GM19397 (cell line): ENCODE data around the gene MXRA8.
"Not testable (repeated sequence)": the region's sequence is repeated elsewhere in the genome, so short reads cannot be mapped to it uniquely, and the experiment has no call there.

Experiments used
- ATAC-seq: cut with Tn5 transposase; IDR thresholded peaks from one replicate; pipeline ENCODE4 v1.9.1; 2021; ENCODE audit warnings: mild to moderate bottlenecking, moderate library complexity; ENCODE audit not compliant: unreplicated experiment

The MXRA8 gene

DNA sequence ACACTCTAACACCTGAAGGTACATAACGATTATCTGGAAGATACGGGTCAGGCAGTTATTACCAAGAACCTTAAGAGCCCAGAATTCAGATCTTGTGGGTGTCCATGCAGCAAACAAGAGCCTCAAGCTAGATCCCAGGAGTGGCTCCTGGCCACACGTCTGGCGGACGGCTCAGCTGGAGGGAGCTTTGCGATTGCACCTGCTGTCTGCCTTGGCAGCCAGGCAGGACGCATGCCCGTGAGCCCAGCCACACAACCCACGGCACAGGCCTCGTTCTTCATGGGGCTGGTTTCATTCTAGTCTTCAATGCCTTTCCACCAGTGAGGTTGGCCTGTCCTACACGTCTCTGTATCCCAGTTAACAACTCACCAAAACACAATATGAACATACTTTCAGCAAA is 35.1 kb upstream of the MXRA8 start:
- no peak for ATAC-seq

DNA sequence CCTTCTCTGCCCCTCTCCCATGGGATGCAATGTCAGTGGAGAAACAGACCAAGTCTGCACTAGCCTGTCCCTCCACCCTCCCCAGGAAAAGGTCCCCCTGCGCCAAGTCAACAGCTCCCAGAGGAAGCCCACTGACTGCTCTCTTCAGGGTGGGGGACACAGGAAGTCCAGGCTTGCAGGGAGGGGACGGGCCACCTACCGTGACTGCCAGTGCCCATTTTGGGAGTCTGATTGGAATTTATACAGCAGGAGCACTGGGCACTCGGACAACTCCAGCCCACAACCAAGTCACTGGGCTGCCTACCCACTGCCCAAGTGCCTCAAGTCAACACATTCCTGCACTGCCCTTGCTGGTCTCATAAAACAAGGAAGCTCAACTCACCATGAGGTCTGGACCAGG is 34.7 kb upstream of the MXRA8 start:
- ATAC-seq: no peak

DNA sequence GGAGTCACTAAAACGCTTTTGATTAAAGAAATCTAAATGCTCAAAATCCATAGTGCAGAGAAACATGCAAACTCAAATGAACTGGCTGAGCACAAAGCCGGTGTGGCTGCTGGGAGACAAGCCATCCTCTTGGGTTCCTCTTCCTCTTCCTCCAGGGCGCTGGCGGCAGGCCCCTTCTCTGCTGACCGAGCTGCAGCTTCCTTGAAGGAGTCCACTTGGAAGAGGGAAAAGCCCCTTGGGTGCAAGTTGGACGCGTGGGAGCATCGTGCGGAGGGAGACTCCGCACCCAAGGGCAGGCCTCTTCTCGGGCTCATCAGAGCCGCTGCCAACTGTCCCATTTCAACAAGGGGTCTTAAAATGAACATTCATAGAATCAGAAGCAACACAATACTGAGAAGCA is 32.9 kb upstream of the MXRA8 start:
- ATAC-seq: no peak

DNA sequence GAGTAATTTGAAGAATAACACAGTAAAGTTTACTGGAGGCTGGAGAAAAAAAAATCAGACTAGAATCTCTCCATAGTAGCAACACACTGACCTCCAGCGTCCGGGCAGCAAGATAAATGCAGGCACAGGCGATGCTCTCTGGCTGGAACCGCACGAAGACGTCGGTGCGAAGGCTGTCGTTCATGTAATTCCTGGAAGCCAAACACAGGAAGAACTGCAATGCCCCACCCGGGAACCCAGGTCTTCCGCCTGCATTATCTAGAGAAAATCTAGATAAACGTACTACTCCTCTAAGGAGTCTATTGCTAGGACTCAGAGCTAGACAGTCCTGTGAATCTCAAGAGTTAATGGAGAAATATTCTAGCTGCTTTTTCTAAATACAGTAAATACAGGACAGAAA is 32.3 kb upstream of the MXRA8 start:
- ATAC-seq: no peak

DNA sequence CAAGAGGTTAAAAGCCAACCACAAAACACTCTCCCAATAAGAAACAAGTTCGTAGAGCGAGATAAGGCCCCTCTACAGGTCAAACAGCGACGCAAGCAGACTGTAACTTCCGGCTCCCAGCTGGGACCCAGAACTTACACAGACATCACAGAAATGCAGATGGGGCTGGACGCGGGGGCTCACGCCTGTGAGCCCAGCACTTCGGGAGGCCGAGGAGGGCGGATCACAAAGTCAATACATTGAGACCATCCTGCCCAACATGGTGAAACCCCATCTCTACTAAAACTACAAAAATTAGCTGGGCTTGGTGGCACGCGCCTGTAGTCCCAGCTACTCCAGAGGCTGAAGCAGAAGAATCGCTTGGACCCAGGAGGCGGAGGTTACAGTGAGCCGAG is 29.7 kb upstream of the MXRA8 start:
- no peak for ATAC-seq

DNA sequence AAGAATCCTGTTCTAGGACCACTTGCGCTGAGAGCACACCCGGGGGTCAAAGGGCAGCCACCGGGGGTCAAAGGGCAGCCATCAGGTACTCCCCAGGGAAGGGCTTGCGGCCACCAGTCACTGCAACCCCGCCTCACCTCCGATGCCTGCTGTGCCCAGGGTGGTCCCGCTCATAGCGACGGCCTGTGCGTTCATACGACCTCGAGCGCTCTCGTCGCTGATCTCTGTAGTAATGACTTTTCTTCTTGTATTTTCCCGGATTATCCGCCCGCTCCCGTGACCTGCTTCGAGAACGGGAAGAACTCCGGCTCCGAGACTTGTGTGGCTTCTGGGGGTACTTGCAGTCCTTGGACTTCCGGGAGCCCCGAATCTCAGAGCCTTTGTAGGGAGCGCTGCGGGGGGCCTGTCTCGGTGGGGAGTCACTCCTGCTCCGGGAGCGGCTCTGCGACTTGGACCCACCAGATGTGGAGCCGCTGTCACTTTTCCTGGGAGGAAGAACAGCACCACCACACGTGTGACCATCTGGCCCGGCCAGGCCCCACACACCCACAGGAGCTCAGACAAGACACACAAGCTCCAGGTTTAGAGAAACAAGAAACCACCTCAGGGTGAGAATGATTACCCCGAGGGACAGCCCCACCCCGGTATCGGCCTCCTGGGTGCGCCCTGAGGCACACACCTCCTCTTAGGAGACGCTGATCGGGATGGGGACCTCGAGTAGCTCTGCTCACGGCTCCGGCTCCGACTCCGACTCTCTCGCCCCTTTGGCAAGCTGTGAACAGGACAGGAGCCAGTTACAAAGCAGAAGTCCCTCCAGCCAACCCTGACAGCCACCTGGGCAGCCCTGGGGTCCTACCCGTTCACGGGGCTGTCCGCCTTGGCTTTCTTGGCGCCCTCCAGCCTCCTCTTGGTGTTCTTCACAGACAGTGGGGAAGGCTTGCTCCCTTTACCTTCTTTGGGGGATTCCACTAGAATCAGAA is 29.0 kb upstream of the MXRA8 start:
- ATAC-seq: no peak

DNA sequence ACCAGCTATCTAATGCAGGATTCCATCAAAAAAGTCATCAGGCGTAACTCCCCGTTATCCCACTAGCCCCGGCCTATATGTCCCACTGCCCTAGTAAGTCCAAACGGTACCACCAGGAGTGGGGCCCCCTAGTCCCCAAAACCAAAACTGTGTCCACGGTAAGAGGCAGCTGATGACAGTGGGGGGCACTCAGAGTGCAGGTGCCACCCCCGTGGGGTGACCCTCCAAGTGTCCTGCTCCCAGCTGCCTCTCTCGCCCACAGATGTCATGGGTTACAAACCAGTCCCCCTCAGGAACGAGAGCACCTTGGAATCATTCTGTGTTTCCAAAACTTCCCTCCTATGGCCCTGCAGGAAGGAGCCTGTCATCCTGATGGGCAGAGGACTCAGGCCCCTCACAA is 27.6 kb upstream of the MXRA8 start:
- no peak for ATAC-seq

DNA sequence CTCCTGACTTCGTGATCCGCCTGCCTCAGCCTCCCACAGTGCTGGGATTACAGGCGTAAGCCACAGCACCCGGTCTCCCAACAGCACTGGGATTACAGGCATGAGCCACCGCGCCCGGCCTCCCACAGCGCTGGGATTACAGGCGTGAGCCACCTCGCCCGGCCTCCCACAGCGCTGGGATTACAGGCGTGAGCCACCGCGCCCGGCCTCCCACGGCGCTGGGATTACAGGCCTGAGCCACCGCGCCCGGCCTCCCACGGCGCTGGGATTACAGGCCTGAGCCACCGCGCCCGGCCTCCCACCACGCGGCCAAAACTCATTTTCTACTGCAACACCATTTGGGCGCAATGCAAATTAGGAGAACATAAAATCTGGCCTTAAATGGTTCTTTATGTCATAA is 27.0 kb upstream of the MXRA8 start:
- ATAC-seq: not testable (repeated sequence)

DNA sequence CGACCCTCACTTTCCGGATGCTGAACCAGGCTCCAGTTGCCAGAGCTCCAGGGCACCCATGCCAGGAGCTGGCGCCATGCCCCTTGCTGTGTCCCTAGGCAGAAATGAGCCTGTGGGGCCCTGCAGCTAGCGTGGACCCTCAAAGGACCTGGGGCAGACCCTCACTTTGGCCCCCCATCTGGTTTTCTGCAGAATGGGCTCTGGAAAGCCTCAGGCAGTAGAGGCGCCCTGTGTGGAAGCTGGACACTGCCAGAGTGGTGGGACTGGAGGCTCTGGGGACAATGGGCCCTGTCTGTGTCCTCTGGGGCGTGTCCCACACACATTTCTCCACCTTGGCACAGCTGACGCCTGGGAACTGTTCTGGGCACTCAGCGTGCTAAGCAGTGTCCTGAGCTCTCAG is 22.9 kb upstream of the MXRA8 start:
- ATAC-seq: no peak

DNA sequence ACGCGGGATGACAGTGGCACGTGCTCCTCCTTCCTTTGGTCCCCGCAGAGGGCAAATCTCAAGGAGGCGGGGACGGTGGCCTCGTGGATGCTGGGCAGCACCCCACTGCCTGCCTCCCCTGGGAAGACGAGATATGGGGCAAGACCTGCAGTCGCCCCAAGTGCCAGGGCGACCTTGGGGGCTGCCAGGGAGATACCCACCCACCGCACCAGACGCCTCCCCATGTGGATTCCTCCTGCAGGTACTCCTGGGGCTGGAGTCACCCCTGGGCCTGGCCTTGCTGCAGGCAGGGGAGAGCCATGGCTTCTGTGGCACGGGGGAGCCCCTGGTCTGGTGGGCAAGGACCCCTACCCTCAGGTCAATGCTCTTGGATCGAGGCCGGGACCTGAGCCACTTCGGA is 22.5 kb upstream of the MXRA8 start:
- no peak for ATAC-seq

DNA sequence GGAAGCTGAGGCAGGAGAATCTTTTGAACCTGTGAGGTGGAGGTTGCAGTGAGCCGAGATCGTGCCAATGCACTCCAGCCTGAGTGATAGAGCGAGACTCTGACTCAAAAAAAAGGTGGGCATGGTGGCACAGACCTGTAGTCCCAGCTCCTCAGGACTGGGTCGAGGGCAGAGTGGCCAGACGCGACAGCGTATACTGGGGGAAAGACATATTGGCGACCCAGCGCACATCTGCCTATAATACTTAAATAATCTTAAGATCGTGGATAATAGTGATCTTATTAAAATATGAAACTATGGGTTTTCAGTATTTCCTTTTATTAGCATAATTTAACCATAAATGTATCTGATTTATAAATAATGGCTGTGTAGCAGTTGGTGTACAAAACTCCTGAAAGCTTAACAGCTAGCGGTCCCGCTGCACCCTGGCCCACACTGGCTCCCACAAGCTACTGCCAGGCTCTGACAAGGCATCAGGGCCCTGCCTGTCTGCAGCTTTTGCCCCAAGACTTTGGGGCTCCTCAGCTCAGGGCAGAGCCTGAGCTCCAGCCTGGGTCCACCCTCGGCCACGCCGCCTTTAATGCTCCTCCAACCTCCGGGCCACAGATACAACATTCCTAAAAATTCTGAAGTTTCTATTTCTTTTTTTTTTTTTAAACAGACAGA is 19.3 kb upstream of the MXRA8 start:
- no peak for ATAC-seq

DNA sequence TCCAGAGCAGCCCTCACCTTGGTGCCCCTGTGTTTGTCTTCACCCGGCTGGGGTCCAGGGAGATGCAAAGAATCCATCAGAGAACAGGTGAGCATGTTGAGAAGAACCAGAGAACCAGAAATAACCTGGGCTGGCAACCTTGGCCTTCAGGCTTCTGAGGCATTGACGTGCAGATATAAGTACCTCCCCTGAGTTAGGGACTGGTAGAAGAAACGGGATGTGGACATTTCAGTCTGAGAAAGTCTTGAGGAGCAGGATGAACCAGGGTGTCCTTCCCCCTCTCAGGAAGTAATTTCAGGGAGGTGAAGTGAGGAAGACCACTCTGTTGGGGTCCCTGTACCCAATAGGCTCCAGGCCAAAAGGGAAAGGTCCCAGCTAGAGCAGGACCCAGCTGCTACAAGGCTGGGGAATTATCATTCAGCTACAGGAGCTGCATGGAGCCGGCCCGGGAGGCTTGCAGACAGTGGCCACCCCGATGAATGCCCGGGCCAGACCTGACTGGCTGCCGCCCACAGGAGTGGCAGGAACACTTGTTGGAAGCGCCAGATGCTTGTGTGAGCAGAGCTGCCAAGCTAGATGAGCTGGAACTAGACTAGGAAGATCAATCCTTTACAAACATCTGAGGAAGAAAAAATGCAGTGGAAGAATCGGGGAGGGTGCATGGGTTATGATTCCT is 18.3 kb upstream of the MXRA8 start:
- ATAC-seq: no peak

DNA sequence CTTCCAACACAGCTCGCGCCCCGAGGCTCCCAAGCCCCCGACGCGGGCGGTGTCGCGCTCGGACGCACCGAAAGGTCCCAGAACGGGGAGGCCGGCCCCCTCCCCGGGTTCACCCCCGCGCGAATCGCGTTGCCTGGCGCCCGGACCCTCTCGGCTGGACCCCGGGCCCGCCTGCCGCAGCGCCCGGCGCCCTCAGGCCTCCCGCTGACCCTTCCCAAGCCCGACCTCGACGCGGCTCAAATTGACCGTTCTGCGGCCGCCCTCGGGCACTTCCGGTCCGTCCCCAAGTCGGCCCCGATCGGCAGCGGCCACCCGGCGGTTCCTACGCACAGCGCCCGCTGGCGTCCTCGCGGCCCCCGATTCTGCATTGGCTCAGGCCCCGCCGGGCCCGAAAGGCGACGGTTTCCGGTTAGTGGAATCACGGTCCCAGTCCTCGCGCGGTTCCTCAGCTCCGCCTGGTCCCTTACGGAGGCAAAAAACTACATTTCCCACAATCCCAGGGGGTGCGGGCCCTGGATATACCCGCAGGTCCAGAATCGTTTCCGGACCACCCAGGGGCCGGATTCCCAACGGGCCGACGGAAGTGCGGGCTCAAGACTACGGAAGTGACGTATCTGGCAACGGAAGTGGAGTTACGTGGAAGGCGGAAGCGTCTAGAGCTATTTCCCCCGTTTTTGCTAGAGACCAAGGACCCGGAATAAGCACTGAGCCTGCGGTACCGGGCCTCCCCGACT is 16.7 kb upstream of the MXRA8 start, which contains the start of gene AURKAIP1:
TSS of gene AURKAIP1 (minus strand) at position 279 of the 734 bp plus-strand sequence. CDS start 451 bp downstream, outside the sequence.
- peak; percentile 84 for ATAC-seq

DNA sequence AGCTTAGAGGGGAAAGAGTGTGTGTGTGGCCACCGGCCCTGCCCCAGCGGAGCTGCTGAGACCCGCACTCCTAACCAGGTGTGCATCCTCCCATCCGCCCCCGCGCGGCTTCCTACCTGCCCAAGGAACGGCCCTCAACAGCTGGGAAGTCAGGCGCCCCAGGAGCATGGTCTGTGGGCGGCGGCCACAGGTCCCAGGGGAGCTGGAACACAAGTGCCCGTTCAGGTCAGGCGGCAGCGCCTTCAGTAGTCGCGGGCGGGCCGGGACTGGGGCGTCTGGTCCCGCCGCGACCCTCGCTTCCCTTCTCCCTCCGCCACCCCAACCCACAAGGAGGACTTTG is 16.2 kb upstream of the MXRA8 start:
- peak; percentile 5 for ATAC-seq

DNA sequence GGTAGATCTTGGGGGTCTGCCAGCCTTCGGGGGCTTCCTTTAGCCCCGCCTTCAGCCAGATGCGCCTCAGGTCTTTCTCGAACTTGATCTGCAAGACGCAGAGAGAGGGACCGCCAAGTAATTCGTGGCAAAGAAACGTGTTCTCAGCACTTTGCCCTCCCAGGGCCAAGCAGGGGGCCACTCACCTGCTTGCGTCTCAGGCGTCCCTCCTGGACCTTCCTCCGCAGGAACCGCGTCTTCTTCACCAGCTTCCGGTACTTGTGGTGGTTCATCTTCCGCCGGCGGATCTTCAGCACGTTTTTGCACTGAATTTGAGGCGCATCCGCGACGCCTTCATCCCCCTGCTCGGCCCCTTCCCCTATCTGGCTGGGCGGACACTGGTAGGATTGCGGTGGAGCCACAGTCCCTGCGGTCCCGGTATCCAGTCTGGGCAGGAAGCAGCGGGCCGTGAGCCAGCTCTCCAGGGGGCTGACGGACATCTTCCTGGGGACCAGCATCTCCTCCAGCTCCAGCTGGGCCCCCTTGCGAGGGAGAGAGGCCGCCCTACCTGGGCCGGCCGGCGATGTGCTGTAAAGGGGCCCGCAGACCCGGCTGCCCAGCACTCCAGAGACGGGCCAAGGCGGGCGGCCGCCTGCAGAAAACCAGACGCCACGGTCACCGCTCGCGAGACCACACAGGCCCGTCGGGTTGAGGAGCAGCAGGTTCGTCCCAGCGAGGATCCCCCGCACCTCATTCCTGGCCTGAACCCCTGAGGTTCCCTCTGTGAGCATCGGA is 15.6 kb upstream of the MXRA8 start:
- no peak for ATAC-seq

DNA sequence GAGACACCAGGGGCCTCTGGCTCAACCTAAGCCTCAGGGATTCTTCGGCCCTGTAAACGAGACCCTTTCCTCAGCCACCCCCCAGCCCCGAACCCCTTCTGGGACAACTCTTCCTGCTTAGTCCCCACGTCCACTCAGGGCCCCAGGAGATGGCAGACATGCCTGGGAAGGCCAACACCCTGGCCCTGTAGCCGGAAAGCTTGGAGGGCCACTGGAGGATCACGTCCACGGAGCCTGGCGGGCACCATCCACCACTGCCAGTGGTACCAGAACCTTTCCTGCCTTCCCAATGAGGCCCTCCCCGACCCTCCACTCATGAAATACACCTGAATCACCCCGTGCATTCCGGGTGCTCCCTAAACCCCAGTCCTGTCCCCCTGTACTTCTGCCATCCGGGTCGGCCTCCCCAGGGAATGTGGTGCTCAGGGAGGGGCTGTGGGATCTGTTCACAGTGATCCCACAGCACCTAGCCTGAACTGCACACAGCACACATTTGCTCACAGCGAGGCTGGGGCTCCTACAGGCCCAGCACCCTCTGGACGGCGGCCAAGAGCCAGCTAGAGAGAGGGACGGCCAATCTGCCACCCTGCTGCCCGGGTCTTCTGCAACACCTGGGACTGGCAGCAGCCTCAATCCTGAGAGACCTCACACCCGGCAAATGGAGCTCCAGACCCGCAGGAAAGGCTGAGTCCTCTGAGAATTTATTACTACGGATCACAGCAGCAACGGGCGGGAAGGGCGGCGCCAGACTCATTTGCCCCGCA is 14.9 kb upstream of the MXRA8 start:
- ATAC-seq: no peak

DNA sequence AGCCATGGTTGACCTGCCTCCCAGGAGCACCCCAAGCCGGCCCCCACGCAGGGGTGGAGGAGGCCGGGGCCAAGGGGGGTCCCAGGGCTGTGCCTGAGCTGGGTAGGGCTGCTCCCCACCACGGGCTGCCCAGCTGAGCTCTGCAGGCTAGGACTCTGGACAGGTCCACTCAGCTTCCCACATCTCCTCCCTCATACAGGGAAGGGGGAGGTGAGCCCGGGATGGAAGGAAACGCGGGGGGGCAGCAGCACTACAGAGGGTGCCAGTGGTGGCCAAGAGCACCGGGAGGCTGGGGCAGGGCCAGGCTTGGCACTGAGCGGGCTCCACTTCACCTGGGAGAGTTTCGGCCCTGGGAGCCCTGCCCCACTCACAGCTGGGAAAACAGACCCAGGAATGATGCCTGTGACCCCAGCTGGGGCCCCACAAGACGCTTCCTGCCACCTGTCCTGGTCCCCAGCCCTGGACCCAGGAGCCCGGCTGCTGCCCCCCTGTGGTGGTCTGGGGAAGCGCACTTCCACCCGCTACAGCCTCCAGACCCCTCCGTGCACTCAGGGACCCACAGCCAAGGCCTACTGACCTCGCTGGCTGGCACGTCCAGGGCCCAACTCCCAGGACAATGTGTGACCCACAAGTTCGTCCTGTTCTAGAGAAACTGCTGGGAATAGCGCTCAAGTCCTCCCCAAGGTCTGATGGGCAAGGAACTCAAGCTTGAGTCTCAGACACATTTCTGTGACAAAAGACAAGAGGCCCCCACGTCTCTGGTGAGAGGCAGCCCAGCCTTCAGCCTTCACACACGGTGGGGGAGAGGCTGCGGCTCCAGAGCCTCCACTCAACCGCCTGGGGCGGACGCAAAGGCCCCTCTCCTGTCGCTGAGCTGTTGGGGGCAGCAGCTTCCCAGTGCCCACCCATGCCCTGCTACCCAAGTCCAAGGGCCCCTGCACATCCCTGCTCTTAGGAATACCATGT is 13.7 kb upstream of the MXRA8 start:
- ATAC-seq: no peak

DNA sequence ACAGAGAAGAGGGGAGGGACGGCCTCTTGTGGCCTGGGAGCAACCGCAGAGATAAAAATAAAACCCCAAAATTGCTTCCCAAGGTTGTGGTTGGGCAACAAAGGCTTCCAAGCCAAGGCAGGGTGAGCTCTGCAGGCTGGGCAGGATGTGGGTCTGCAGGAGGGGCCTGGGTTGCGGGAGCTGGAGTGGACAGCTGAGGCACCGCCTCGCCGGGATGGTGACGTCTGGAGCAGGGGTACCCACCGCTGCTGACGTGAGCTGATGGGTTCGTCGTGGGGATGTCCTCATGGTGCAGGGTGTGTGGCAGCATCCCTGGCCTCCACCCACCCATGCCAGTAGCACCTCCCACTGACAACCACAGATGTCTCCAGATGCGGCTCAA is 13.0 kb upstream of the MXRA8 start:
- ATAC-seq: no peak
